NOMO-1 treated with DMSO at 0.1 percent for 48 hours (cell line): Measurements from ENCODE around the gene NCKAP5.

ENCODE experiments used
- DNase-seq: peaks from one replicate; lab custom pipeline; 2025; ENCODE audit not compliant: unreplicated experiment; lab: John Stamatoyannopoulos, UW

Gene NCKAP5

DNA sequence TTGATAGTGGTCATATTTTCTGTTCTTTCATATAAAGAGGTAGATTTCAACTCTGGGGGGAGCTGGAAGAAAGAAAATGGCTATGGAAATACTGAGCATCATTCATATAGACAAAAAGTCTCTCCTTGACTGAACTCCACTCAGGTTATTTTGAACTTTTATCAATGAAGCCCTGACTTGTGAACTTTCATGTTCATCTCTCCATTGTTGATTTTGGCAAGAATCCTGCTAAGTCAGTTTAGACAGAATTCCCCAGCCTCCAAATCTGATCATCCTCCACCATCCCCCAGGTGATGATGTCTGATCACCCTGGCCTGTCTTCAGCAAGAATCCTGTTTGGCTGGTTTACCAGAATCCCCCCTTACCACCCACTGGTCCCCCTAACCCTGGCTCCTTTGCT, 395.0 kb downstream of the NCKAP5 start:
- DNase-seq = no peak

DNA sequence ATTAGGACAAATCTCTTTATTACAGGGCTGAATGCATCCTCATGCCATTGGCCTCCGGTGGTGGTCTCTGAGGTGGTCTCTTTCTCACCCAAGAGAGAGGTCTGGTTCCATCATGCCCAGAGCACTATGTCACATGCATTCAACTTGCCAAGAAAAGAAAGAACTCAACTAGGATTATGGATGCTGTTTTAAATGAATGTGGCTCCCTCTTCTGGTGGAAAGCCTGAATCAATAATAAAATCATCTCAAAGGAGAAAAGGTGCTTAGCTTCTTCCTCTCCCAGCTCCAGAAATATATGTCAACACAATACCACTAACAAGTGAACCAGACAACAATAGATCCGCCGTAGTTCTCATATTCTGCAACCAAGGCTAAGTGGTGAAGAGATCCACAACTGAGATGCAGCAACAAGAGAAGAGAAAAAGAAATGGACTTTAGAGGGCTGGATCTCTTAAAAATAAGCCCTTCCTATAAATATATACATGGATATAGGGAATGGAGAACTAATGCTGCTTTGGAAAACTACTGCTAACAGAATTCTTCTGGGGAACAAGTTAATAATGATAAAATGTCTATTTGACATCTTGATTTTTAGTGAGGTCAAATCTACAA, 396.8 kb downstream of the NCKAP5 start:
- peak; percentile 51 for DNase-seq

DNA sequence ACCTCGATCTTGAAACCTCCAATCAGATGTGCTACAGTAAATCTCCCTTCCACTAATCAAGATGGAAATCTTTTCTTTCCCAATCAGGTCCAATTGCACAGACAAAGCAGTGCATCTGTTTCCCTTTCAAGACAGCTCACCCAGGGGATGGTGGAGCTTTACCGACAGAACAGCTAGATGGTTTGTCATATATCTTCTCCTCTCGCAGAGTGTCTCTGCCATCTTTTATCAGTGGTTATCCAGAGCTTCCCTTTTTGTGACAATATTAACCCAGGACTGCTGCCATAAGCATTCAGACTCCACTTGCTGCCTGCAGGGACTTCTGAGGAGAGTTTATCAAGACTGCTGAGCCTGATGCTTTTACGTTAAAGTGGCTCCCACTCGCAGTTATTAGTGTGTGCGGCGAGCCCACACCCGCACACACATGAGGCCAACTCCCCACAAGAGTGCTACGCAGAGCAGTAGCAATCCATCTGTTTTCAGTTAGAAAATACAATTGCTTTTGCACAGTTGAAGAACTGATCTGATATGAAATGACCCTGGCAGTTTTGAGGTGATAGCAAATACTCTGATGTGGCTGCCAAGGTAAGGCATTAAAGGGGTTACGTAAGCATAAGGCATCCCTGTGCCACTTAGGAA, 398.9 kb downstream of the NCKAP5 start:
- no peak for DNase-seq

DNA sequence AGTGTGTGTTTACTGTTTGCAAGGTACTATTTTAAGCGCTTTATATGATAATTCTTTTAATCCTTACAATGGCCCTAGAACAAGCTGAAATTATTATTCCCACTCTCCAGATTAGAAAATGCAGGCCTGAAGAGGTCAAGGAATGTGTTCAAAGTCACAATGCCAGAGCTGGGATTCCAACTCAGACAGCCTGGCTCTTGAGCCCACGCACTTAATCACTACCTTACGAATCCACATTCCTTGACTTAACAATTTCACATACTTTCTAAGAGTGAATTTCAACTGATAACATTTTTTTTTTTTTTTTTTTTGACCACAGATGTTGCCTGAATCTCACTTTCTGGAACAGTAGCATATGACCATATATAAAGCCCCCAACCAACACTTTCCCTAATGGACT, 400.3 kb downstream of the NCKAP5 start:
- DNase-seq = no peak

DNA sequence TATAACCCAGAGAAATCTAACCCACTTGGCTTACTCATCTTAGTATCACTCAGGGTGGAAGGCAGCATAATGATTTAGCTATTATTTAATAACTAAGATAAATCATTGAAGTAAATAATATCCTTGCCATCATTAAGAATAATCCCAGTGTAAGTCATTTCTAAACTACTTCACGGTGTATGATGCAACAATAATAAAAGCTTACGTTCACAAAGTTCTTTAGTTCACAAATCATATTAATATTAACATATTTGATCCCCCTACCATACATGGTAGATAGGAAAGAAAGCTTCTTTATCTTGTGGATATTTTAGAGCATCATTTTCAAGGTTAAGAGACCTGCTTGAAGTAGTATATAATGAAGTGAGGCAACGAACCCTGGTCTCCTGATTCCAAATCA, 401.0 kb downstream of the NCKAP5 start:
- DNase-seq = no peak

DNA sequence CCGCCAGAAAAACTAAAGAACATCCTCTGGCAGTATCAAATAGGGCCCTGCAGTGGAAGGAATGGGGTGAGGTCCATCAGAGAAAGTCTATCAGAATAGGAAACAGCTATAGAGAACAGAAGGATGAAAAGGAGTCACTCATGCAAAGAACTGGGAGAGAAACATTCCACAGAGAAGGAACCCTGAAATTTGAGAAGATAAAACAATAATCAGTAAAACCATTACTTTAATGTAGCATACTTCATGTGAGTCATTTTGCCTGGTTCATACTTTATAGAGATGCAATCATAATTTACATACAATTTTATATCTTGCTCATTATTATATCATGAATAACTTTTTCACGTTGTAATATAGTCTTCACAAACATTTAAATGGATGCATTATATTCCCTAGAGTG, 402.2 kb downstream of the NCKAP5 start:
- DNase-seq = no peak

DNA sequence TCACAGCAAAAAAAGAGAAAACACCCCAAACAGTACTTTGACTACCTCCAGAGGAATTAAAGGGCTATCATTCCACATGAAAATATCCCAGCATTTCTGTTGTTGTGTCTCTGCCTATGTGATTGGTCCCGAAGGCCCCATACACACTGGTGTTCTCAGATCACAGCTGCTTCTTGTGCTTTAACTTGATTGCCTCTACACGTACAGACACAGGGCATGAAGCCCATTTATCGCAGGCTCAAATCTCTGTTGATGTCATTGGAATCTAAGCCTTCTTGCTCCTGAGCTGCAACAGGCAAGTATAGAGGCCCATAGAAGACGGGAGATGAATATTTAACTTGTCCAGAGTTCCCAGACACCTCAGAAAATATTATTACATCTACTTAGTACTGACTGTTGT, 405.2 kb downstream of the NCKAP5 start:
- no peak for DNase-seq

DNA sequence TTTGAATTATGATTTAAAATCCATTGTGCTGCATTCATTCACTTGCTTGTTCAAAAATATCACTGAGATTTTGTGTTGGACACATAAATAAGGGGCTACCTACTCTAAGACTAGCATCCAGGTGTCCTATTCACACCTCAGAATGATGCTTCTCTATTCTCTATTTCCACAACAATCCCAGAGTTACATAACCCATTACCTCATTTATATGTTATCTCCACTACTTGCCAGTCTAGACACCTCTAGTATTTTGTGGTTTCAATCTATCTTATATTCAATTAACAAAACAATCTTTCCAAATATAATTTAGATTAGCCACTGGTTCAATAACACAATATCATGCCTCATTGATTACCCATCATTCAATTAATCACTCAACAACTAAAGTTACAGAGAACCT, 409.8 kb downstream of the NCKAP5 start:
- no peak for DNase-seq

DNA sequence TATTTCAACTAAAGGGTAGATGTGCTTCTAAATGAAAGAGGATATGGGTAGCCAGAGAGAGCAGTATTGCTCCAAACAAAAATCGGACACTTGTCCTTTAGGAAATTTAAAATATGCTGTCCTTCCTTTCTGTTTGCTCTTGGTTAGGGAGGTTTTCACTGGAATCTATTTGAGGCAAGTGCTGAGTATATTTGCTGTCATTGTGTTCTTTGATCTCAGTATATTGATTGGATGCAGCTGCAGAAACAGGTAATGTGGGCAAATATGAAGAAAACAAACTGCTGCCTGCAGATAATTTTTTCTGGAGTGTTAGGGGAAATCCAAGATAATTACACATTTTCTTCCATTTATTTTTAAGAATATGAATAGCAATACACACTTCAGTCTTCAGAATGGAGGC, 410.2 kb downstream of the NCKAP5 start:
- DNase-seq = no peak

DNA sequence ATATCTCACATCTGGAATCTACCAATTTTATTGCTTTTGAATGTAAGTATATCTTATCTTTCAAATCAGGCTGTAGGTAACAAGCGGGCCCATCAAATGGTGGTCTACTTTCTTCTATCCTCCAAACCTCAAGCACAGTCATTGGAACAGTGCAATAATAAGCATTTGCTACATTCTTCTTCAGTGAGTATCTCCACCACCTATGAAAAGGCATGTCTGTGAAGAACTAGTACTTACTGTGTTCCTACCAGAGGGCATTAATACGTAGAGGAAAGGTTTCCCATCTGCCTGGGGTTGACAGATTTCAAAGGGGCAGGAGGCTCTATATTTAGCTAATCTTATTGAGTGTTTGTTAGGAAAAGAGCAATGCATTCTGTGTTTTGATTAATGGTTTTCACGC, 411.1 kb downstream of the NCKAP5 start:
- no peak for DNase-seq

DNA sequence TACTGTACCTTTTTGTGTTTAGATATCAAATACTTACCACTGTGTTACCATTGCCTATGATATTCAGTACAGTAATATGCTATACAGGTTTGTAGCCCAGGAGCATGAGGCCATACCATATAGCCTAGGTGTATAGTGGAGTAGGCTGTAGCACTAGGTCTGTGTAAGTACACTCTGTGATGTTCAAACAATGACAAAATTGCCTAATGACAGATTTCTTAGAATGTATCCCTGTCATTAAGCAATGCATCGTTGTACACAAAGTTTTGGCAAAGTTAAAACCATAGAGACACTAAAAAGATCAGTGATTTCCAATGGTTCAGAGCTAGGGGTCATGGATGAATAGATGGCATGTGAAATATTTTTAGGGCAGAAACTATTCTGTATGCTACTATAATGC, 415.5 kb downstream of the NCKAP5 start:
- no peak for DNase-seq

DNA sequence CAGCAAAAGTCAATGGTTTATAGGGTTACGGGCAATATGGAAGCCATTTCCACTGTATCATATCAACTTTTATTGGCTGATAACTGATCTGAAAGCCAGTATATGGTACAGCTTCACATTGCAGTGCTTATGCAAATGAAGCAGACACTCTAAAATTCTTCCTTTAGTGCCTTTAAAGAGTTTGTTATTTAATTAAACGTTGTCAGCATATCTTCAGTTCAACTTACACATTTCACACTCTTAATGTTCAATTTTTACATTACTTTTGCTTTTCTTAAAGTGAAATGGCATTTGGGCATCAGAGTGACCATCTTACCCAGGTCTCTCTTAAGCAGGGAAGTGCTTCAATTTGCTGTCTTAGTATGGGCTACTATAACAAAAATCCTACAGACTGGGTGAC, 420.1 kb downstream of the NCKAP5 start:
- DNase-seq = no peak

DNA sequence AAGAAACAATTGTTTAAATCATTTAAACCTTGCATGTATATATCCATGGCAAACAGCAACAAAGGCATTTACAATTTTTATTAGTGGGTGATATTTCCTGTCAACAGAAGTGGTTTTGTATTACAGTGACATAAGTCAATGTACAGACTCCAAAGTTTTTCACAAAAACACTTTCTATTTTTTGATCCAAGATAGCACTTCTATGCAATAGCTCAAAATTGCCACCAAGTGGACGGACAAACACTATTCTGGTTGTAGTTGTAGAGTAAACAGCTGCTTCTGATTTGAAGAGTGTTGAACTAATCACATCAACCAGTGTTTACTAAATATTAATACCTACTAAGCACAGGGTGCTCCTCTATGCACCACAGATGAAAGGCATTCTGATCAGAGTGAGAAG, 421.4 kb downstream of the NCKAP5 start:
- DNase-seq = no peak

DNA sequence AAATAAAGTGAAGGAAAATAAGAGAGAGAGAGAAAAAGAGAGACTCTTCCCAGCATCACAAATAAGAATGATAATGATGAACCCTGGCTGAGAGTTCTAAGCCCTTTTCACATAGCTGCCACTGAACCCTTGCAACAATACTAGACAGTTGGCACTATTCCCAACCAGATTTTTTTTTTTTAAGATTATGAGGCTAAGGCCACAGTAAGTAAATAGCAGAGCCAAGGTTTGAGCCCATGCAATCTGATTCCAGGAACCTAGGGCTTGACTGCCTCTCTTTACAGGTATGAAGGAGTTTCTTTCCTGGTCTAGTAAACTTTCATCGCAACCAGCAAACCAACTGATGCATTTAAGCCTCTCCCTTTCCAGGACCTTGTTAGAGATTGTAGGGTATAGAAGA, 424.6 kb downstream of the NCKAP5 start:
- DNase-seq = no peak

DNA sequence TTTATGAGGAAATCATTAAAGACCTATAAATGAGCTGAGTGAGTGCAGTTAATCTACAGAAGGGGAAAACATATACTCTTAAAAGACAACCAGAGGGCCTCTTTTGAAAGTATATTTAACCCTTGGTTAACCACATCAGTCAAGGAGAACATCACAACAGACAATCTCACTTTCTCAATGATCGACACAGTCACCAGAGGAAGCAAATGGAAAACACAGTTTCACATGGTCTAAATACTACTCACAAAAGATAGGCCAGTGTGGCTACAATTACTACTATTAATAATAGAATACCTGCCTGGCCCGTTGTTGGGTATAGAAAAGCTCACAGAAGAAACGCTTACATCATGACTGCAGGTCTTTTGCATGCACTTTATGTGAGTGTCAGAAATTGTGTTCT, 426.2 kb downstream of the NCKAP5 start:
- no peak for DNase-seq

DNA sequence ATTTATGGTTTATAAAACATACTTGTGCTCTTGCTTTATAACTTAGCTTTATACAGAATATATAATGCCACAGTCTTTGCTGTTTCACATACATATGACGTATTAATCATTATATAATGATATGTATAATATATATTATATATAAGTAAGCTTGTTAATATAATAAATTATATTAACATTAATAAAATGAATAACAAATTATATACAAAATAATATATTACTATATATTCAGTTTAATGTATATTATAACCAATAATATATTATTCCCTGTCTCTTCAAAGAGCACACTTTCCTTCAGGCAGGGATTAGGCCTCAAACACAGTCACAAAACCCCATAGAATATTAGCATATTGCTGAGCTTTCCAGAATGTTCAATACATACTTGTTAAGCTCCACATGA, 427.6 kb downstream of the NCKAP5 start:
- DNase-seq = no peak

DNA sequence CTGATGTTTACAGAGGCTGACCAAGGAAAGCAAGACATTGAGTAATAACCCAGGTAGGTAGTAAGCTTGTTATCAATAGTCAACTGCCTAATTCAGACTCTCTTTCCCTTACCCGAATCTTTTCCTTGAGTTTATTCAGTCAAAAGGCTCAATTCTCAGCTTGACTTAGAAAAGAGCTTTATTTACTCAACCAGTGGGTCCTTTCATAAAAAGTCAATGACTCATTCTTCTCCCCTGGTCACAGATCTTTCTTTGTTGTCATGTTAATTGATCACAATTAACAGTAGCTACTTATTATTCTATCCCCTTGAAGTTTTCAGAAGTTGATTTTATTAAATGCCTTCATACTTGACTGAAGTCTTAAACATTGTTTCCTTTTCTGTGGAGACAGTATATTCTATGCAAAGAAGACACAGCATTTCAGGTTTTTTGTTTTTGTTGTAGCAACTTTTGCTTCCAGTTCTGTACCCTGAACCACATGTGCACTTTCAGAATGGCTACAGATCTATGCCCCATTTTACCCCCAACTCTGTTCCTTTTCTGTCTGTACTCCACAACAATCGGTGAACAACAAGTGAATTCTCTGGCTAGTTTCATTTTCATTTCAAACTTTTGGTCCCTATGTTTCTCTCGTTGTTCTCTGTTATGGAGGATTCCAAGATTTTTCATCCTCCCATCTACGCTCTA, 428.3 kb downstream of the NCKAP5 start:
- DNase-seq = no peak

DNA sequence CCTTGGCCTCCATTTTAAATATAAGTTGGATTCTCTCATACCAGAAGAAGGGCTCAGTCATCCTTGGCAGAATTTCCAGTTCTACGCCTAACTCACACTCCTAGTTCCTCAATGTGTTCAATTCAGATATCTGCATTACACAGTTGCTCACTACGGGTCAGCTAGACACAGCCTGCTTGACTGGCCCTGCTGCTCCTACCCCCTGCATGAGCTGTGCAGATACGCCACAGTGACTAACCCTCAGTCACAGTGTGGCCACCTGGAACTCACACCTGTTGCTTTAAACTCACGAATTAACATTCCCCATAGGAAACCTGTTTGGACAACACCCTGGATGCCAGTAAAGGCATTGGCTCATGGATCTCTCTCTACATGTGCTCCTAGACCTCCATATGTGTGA, 429.6 kb downstream of the NCKAP5 start:
- no peak for DNase-seq

DNA sequence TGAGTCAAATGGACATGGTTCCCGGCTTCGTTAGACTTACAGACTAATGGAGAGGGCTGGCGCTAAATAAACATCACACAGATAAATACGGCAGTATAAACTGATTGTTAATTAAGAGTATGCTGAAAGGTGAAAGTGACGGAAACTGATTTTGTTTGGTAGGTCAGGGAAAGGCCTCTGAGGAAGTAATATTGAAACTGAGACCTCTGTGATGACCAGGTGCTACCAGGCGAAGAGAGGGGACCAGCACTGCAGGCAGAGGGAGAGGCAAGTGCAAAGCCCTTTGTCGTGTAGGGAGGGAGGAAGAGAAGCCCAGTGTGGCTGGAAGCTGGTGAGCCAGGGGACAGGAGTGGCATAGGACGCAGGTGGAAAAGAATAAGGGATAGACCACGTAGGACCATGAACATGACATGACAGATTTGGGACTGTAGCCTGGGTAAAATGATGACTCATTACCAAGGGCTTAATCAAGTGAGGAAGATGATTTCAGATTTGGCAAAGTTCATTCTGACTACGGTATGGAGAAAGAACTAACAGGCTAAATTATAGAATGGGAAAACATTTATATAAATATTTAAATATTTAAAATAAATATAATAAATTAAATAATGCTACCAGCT, 433.1 kb downstream of the NCKAP5 start:
- DNase-seq = no peak

DNA sequence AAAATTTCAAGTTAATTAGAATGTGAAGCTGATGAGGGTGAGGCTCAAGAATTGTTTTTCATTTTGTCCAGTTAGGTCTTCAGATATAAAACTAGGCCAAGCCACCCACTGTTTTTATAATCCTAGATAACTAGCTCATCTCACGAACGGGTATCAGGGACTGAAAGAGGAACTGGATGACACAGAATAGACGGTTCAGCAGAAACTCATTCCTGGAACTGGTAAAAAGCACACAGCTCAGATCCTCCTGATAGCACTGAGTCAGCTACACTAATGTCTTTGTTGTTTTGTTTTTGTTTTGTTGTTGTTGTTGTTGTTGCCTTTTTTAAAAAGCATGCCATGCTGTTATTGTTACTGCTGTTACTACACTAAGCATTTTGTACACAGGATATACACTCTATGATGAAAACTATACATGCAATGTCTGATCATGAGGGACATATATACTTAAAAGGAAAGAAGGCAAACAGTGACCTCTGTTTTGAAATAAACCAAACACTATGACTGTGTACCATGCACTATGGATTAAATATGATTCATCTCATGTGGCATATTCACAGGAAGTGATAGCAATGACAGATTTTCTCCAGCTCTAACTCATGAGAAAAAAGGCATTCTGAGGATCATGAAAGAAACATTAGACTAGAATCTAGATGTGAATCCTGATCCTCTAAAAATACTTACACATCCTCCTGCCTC, 437.6 kb downstream of the NCKAP5 start:
- no peak for DNase-seq

DNA sequence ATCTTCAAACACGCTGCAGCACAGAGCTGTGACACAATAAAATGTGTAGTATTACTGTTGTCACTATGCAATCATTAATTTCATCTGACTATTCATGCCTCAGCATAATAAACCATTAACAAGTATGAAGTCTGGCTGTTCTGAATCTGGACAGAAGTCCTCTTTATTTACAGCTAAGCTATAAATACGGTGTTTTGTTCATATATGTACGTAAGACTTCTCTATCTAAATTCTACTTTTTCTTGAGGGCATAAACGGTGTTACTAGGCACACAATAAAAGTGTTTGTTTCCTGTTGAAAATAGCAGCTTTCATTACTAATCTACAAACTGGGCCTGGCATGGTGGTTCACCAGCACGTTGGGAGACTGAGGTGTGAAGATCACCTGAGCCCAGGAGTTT, 443.8 kb downstream of the NCKAP5 start:
- DNase-seq = no peak

DNA sequence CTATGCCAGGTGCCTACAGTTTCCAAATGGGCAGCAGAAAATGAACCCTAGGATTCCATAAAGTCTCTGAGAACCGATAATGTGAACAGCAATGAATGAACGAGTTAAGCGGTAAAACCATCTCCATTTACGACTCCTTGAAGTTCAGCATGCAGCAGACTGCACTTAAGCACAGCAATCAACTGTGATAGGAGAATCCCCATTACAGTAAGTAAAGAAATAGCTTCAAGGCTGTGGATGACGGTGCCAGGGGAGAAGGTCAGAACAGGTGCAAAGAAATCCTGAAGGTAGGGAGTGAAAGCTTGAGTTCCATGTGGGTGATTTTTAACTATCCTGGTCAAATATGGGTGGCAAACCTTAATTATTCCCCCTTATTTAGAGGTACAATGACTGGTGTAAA, 444.4 kb downstream of the NCKAP5 start:
- DNase-seq = no peak
